Activated naive CD8-positive, alpha-beta T cell treated with anti-CD3 and anti-CD28 coated beads for 36 hours (primary cell): ENCODE results near the gene CYP27B1. TPM values are rescaled to one million over a fixed set of nuclear protein-coding genes. Genes with fewer than 3 reads are reported as not detected.
A peak's percentile ranks its signal among the peaks of the same experiment; 100 is the strongest.

Experiments
- DNase-seq: peaks from one replicate; pipeline ENCODE4 v3.0.0; 2021
- H3K27ac Mint-ChIP-seq: one replicate; pipeline ENCODE4 v1.8.0; 2022; ENCODE audit warnings: mild to moderate bottlenecking, moderate library complexity, mixed read lengths
- H3K27me3 Mint-ChIP-seq: one replicate; pipeline ENCODE4 v1.8.0; 2022; ENCODE audit warnings: mild to moderate bottlenecking, mixed read lengths
- H3K36me3 Mint-ChIP-seq: one replicate; pipeline ENCODE4 v1.8.0; 2021; ENCODE audit warnings: mild to moderate bottlenecking, mixed read lengths
- H3K4me1 Mint-ChIP-seq: one replicate; pipeline ENCODE4 v1.8.0; 2021; ENCODE audit warnings: mixed read lengths
- H3K4me3 Mint-ChIP-seq: one replicate; pipeline ENCODE4 v1.8.0; 2022; ENCODE audit warnings: mild to moderate bottlenecking, moderate library complexity, mixed read lengths
- H3K9me3 Mint-ChIP-seq: one replicate; pipeline ENCODE4 v1.8.0; 2022; ENCODE audit warnings: mixed read lengths
- total RNA-seq, 2 experiments: library from RNA; stranded (reverse); gene quantifications; one replicate each; pipeline ENCODE4 v1.2.3, GENCODE V29; 2021

CYP27B1 gene
- 10 to 100 TPM in 1 of 2 experiments, 1 to 10 TPM in 1; 9.6 to 12.0 TPM for total RNA-seq

GRCh38 chr12:57766464-57767304, at the start of gene CYP27B1:
Gene CYP27B1, minus strand, starts transcription at chr12:57767078. Its CDS starts 37 bp downstream, at chr12:57767041.
- Mint-ChIP-seq H3K36me3 (peaks cover 51% of the 10 kb centered on the region), H3K9me3 (no peaks in the 10 kb centered on the region), H3K4me3 (peak within 1 kb of the TSS; percentile 89), H3K4me1 (peaks cover 49% of the 10 kb centered on the region), H3K27me3 (peaks cover 5% of the 10 kb centered on the region), H3K27ac (peak within 1 kb of the TSS; percentile 3)
- DNase-seq: no peak

- Mint-ChIP-seq H3K27me3 (no peaks in the 10 kb centered on the region), H3K36me3 (peaks cover 4% of the 10 kb centered on the region), H3K9me3 (no peaks in the 10 kb centered on the region), H3K4me3 (no peak overlapping the region), H3K27ac (no peak overlapping the region), H3K4me1 (peaks cover 1% of the 10 kb centered on the region)
- DNase-seq: no peak
Measured at GRCh38 chr12:57816001-57816854, 49.4 kb upstream of the CYP27B1 start.

- no peaks in the 10 kb centered on the region for H3K4me1 Mint-ChIP-seq
- H3K9me3 Mint-ChIP-seq: no peaks in the 10 kb centered on the region
- no peak overlapping the region for H3K27ac Mint-ChIP-seq
- H3K36me3 Mint-ChIP-seq: peaks cover 4% of the 10 kb centered on the region
- H3K27me3 Mint-ChIP-seq: no peaks in the 10 kb centered on the region
- DNase-seq: no peak
- no peak overlapping the region for H3K4me3 Mint-ChIP-seq
Measured at GRCh38 chr12:57815177-57816000, 48.5 kb upstream of the CYP27B1 start.

GRCh38 chr12:57813971-57814772, 47.3 kb upstream of the CYP27B1 start:
- DNase-seq: no peak
- Mint-ChIP-seq H3K4me3 (no peak overlapping the region), H3K9me3 (no peaks in the 10 kb centered on the region)

GRCh38 chr12:57813111-57813970, 46.5 kb upstream of the CYP27B1 start:
- no peaks in the 10 kb centered on the region for H3K4me1 Mint-ChIP-seq
- H3K4me3 Mint-ChIP-seq: no peak overlapping the region
- H3K36me3 Mint-ChIP-seq: no peaks in the 10 kb centered on the region
- no peak for DNase-seq
- H3K9me3 Mint-ChIP-seq: no peaks in the 10 kb centered on the region
- H3K27me3 Mint-ChIP-seq: no peaks in the 10 kb centered on the region
- H3K27ac Mint-ChIP-seq: no peak overlapping the region

More at GRCh38 chr12:57813971-57814772, 47.3 kb upstream of the CYP27B1 start:
- Mint-ChIP-seq H3K27me3 (no peaks in the 10 kb centered on the region), H3K27ac (no peak overlapping the region), H3K36me3 (peaks cover 3% of the 10 kb centered on the region), H3K4me1 (no peaks in the 10 kb centered on the region)

GRCh38 chr12:57811028-57811755, 44.3 kb upstream of the CYP27B1 start:
- no peaks in the 10 kb centered on the region for H3K9me3 Mint-ChIP-seq
- no peak overlapping the region for H3K4me3 Mint-ChIP-seq
- DNase-seq: no peak
- H3K27me3 Mint-ChIP-seq: no peaks in the 10 kb centered on the region
- H3K4me1 Mint-ChIP-seq: no peaks in the 10 kb centered on the region
- H3K27ac Mint-ChIP-seq: no peak overlapping the region
- H3K36me3 Mint-ChIP-seq: no peaks in the 10 kb centered on the region

GRCh38 chr12:57810450-57810849, 43.6 kb upstream of the CYP27B1 start:
- no peak overlapping the region for H3K27ac Mint-ChIP-seq
- no peaks in the 10 kb centered on the region for H3K27me3 Mint-ChIP-seq
- DNase-seq: no peak
- no peaks in the 10 kb centered on the region for H3K36me3 Mint-ChIP-seq
- H3K9me3 Mint-ChIP-seq: no peaks in the 10 kb centered on the region
- no peaks in the 10 kb centered on the region for H3K4me1 Mint-ChIP-seq
- H3K4me3 Mint-ChIP-seq: no peak overlapping the region

GRCh38 chr12:57809425-57809824, 42.5 kb upstream of the CYP27B1 start:
- H3K27ac Mint-ChIP-seq: no peak overlapping the region
- H3K4me3 Mint-ChIP-seq: no peak overlapping the region
- no peaks in the 10 kb centered on the region for H3K36me3 Mint-ChIP-seq
- H3K9me3 Mint-ChIP-seq: no peaks in the 10 kb centered on the region
- H3K27me3 Mint-ChIP-seq: no peaks in the 10 kb centered on the region
- no peaks in the 10 kb centered on the region for H3K4me1 Mint-ChIP-seq
- no peak for DNase-seq

- no peaks in the 10 kb centered on the region for H3K4me1 Mint-ChIP-seq
- DNase-seq: no peak
- H3K9me3 Mint-ChIP-seq: no peaks in the 10 kb centered on the region
- H3K27me3 Mint-ChIP-seq: no peaks in the 10 kb centered on the region
- H3K27ac Mint-ChIP-seq: no peak overlapping the region
- no peaks in the 10 kb centered on the region for H3K36me3 Mint-ChIP-seq
- no peak overlapping the region for H3K4me3 Mint-ChIP-seq
Measured at GRCh38 chr12:57808351-57808750, 41.5 kb upstream of the CYP27B1 start.

- peaks cover 3% of the 10 kb centered on the region for H3K4me1 Mint-ChIP-seq
- no peak overlapping the region for H3K4me3 Mint-ChIP-seq
- H3K27ac Mint-ChIP-seq: no peak overlapping the region
- no peaks in the 10 kb centered on the region for H3K9me3 Mint-ChIP-seq
- H3K36me3 Mint-ChIP-seq: no peaks in the 10 kb centered on the region
- no peaks in the 10 kb centered on the region for H3K27me3 Mint-ChIP-seq
- no peak for DNase-seq
Measured at GRCh38 chr12:57807285-57807684, 40.4 kb upstream of the CYP27B1 start.

GRCh38 chr12:57806677-57807076, 39.8 kb upstream of the CYP27B1 start:
- Mint-ChIP-seq H3K4me1 (peaks cover 3% of the 10 kb centered on the region), H3K27me3 (no peaks in the 10 kb centered on the region), H3K36me3 (no peaks in the 10 kb centered on the region), H3K9me3 (no peaks in the 10 kb centered on the region), H3K4me3 (no peak overlapping the region), H3K27ac (no peak overlapping the region)
- DNase-seq: no peak

- no peak overlapping the region for H3K27ac Mint-ChIP-seq
- no peaks in the 10 kb centered on the region for H3K9me3 Mint-ChIP-seq
- H3K4me1 Mint-ChIP-seq: peaks cover 3% of the 10 kb centered on the region
- DNase-seq: peak; percentile 19
- H3K27me3 Mint-ChIP-seq: no peaks in the 10 kb centered on the region
- H3K4me3 Mint-ChIP-seq: no peak overlapping the region
- peaks cover 2% of the 10 kb centered on the region for H3K36me3 Mint-ChIP-seq
Measured at GRCh38 chr12:57803319-57803893, 36.5 kb upstream of the CYP27B1 start.

GRCh38 chr12:57802607-57803006, 35.7 kb upstream of the CYP27B1 start:
- H3K4me3 Mint-ChIP-seq: no peak overlapping the region
- H3K27me3 Mint-ChIP-seq: no peaks in the 10 kb centered on the region
- no peak for DNase-seq
- peaks cover 2% of the 10 kb centered on the region for H3K36me3 Mint-ChIP-seq
- no peak overlapping the region for H3K27ac Mint-ChIP-seq
- peaks cover 3% of the 10 kb centered on the region for H3K4me1 Mint-ChIP-seq
- H3K9me3 Mint-ChIP-seq: no peaks in the 10 kb centered on the region
